Tibial nerve (tissue), 4 donors: ENCODE results near the gene AKT2. TPM values are rescaled to one million over a fixed set of nuclear protein-coding genes. Genes with fewer than 3 reads are reported as not detected.

Experiments used
- DNase-seq, 2 donors: peaks; one replicate each; pipeline ENCODE4 v3.0.0-alpha.2; 2019; ENCODE audit warnings: low spot score in 2 of 2
- H3K27ac ChIP-seq, 4 donors: fragments of 200-600 bp; sonication (generic) in 3 of 4; one replicate each; pipeline ENCODE4 v1.5.1; 2017 to 2019; ENCODE audit warnings: mild to moderate bottlenecking in 1 of 4
- H3K27me3 ChIP-seq, 2 donors: fragments of 200-600 bp; sonication (generic) in 1 of 2; one replicate each; pipeline versions ENCODE4 v1.5.1 to v1.6.0; 2017 to 2019
- H3K36me3 ChIP-seq, 3 donors: fragments of 200-600 bp; sonication (generic); one replicate each; pipeline ENCODE4 v1.5.1; 2018 to 2019
- H3K4me1 ChIP-seq, 4 donors: fragments of 200-600 bp; sonication (generic) in 3 of 4; one replicate each; pipeline ENCODE4 v1.5.1; 2017 to 2019
- H3K4me3 ChIP-seq, 4 donors: fragments of 200-600 bp; sonication (generic) in 3 of 4; one replicate each; pipeline ENCODE4 v1.5.1; 2017 to 2019; ENCODE audit warnings: mild to moderate bottlenecking in 1 of 4, moderate library complexity in 1 of 4
- H3K9me3 ChIP-seq, 4 donors: fragments of 200-600 bp; sonication (generic) in 3 of 4; one replicate each; pipeline ENCODE4 v1.5.1; 2017 to 2019
- CTCF ChIP-seq, 5 experiments: fragments of 200-600 bp in 3 of 5; fragments of 450-650 bp in 2 of 5; sonication (generic) in 3 of 5; IDR thresholded peaks; one replicate each; pipeline ENCODE4 v1.5.1; 2016 to 2019; ENCODE audit warnings: antibody characterized with exemption in 5 of 5, mild to moderate bottlenecking in 3 of 5, moderate library complexity in 2 of 5
- EP300 ChIP-seq, 2 donors: sonication (generic); formaldehyde crosslinking; IDR thresholded peaks; one replicate each; pipeline ENCODE4 v1.6.1; 2017; ENCODE audit warnings: antibody characterized with exemption in 2 of 2, mild to moderate bottlenecking in 1 of 2
- POLR2A ChIP-seq, 2 donors: fragments of 450-650 bp; IDR thresholded peaks; one replicate each; pipeline ENCODE4 v1.6.1; 2017; ENCODE audit warnings: antibody characterized with exemption in 2 of 2, mild to moderate bottlenecking in 2 of 2, moderate library complexity in 2 of 2
- WGBS, 2 donors: methylation state at CpG; one replicate each; pipeline ENCODE4 v1.1.5; 2018; 5-methylcytosine and 5-hydroxymethylcytosine counted together
- total RNA-seq, 4 donors: library from RNA; depleted of rRNA; stranded (reverse); fragments of >200 nt; gene quantifications; one replicate each; pipeline ENCODE4 v1.1.0, GENCODE V29; 2016

The AKT2 gene
- total RNA-seq, 4 donors from 2014 or later = 93.3 to 161 (median 121) TPM

DNA sequence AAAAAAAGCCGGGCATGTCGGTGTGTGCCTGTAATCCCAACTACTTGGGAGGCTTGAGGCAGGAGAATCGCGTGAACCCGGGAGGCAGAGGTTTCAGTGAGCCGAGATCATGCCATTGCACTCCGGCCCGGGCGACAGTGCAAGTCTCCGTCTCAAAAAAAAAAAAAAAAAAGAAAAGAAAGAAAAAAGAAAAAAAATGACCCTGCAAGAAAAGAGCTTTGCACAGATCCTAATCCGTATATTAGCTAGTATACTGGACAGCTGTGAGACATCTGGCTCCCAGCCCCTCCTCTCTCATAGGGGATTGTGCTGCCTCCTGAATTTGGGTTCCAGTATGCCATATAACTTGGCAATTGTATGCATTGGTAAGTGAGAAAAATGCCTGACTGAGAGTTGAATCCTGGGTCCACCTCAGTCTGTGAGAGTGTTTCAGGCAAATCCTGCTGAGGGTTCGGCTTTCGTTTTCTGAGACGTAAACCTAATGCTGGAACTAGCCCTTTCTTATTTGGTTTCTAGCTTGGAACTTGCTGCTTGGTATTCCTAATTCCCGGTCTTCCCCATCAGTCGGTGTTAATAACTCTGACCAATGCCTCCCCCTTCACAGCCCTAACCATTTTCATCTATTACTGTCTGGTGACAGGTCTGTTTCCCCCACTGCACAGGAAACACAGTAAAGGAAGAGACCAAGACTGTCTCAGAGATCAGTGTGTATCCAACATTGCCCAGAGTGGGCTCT lies 1.3 kb upstream of the AKT2 start:
- Histone ChIP-seq H3K9me3 (no peaks in the 10 kb centered on the region), H3K4me1 (peaks cover 0 to 35% (median 29%) of the 10 kb centered on the region in 4 donors), H3K27ac (peak overlapping the region in 3 of 4 donors; percentile 95 to 100 (median 99)), H3K36me3 (no peaks in the 10 kb centered on the region), H3K27me3 (no peaks in the 10 kb centered on the region), H3K4me3 (peak overlapping the region in 1 of 4 donors; percentile 97)
- WGBS, 2 donors = 62 to 64% methylated on average over 16 of the region's 16 CpGs
- TF ChIP-seq CTCF (IDR thresholded peaks at IDR 0.05) = no peak
- no peak for TF ChIP-seq POLR2A (IDR thresholded peaks at IDR 0.05)
- no peak for TF ChIP-seq EP300 (IDR thresholded peaks at IDR 0.05)
- DNase-seq = no peak

- peak; percentile 95 to 96 for DNase-seq
- H3K4me1 ChIP-seq = peaks cover 0 to 43% (median 37%) of the 10 kb centered on the region in 4 donors
- no peaks in the 10 kb centered on the region for H3K36me3 ChIP-seq
- no peaks in the 10 kb centered on the region for H3K9me3 ChIP-seq
- TF ChIP-seq POLR2A (IDR thresholded peaks at IDR 0.05) (peak; percentile 13 to 65), CTCF (IDR thresholded peaks at IDR 0.05) (no peak), EP300 (IDR thresholded peaks at IDR 0.05) (peak; percentile 92 to 96)
- H3K4me3 ChIP-seq = peak overlapping the region; percentile 79 to 98 (median 92)
- H3K27ac ChIP-seq = peak overlapping the region; percentile 92 to 100 (median 97)
- no peaks in the 10 kb centered on the region for H3K27me3 ChIP-seq
- WGBS, 2 donors = 10 to 11% methylated on average over 35 to 42 of the region's 42 CpGs
These were observed 449 bp upstream of the AKT2 start for GRCh38 chr19:40285353-40286234.

DNA sequence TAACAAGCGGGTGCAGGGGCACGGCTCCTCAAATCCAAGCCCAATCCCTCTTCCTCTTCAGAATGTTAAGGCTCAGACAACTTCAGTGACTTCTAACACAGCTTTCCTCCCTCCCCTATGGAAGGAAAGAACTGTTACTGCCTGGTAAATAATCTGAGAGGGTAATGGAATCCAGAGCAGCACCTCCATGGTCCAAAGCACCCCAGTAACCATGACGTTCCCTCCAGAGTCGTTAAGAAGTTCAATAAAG lies 969 bp downstream of the AKT2 start:
- H3K4me3 ChIP-seq = peak overlapping the region; percentile 79 to 98 (median 92)
- H3K4me1 ChIP-seq = peaks cover 0 to 57% (median 52%) of the 10 kb centered on the region in 4 donors
- TF ChIP-seq POLR2A (IDR thresholded peaks at IDR 0.05) (no peak), EP300 (IDR thresholded peaks at IDR 0.05) (no peak), CTCF (IDR thresholded peaks at IDR 0.05) (no peak)
- no peaks in the 10 kb centered on the region for H3K9me3 ChIP-seq
- no peak for DNase-seq
- WGBS, 2 donors = 4 to 10% methylated on average over 4 of the region's 4 CpGs
- peak overlapping the region; percentile 92 to 100 (median 97) for H3K27ac ChIP-seq
- no peaks in the 10 kb centered on the region for H3K36me3 ChIP-seq
- no peaks in the 10 kb centered on the region for H3K27me3 ChIP-seq

- Histone ChIP-seq H3K9me3 (no peaks in the 10 kb centered on the region), H3K36me3 (no peaks in the 10 kb centered on the region), H3K27me3 (no peaks in the 10 kb centered on the region), H3K4me1 (peaks cover 0 to 62% (median 56%) of the 10 kb centered on the region in 4 donors), H3K4me3 (peak overlapping the region; percentile 79 to 98 (median 92)), H3K27ac (peak overlapping the region; percentile 92 to 100 (median 97))
- WGBS, 2 donors = 20 to 33% methylated on average over 12 of the region's 12 CpGs
- no peak for TF ChIP-seq POLR2A (IDR thresholded peaks at IDR 0.05)
- no peak for TF ChIP-seq CTCF (IDR thresholded peaks at IDR 0.05)
- no peak for TF ChIP-seq EP300 (IDR thresholded peaks at IDR 0.05)
- no peak for DNase-seq
These were observed 1.5 kb downstream of the AKT2 start for GRCh38 chr19:40283414-40284250.
